ENCODE measurements around the gene SCIMP.

DNA sequence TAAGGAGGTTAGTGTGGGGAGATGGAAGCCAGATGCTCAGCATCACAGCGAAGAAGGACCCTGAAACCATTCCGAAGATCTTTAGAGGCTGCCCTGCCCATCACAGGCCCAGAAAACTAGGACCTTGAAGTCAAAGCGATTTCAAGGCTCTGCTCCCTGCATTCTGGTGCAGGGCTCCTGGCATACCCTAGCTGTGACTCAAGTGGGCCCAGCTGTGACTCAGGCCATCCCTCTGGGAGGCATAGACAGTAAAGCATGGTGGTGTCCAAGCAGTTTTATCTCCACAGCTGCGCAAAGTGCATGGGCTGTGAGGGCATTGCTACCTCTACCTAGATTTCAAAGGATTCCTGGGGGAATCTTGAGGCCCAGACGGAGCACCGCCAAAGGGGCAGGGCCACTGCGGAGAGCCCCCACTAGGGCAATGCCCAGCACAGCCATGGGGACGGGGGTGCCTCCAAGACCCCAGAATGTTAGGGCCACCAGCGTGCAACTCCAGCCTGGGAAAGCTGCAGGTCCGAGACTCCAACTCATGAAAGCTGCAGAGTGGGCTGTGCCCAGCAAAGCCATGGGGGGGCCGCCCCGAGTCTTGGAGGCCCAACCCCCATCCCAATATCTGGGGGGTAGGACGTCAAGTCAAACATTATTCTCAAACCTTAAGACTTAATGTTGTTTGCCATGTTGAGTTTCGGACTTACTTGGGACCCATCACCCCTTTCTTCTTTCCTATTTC is 31.3 kb downstream of the SCIMP start:
- TF ChIP-seq, protein P1, sequence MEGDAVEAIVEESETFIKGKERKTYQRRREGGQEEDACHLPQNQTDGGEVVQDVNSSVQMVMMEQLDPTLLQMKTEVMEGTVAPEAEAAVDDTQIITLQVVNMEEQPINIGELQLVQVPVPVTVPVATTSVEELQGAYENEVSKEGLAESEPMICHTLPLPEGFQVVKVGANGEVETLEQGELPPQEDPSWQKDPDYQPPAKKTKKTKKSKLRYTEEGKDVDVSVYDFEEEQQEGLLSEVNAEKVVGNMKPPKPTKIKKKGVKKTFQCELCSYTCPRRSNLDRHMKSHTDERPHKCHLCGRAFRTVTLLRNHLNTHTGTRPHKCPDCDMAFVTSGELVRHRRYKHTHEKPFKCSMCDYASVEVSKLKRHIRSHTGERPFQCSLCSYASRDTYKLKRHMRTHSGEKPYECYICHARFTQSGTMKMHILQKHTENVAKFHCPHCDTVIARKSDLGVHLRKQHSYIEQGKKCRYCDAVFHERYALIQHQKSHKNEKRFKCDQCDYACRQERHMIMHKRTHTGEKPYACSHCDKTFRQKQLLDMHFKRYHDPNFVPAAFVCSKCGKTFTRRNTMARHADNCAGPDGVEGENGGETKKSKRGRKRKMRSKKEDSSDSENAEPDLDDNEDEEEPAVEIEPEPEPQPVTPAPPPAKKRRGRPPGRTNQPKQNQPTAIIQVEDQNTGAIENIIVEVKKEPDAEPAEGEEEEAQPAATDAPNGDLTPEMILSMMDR (IDR thresholded peaks at IDR 0.05) = no peak
- no peak for TF ChIP-seq EP300 (IDR thresholded peaks at IDR 0.05)

Measured in sigmoid colon (tissue), 4 donors.